Astrocyte (in vitro differentiated cells and primary cell): ENCODE data around the gene HDAC1. TPM values are rescaled to one million over a fixed set of nuclear protein-coding genes. Genes with fewer than 3 reads are reported as not detected.

Source experiments
- DNase-seq: peaks from one replicate; pipeline ENCODE4 v3.0.0-alpha.2; 2010; ENCODE audit warnings: low read depth
- FAIRE-seq: peaks from 2 replicates; lab custom pipeline; 2011; peaks lifted over from hg19 to GRCh38; lab: Jason Lieb, UNC
- H2AFZ ChIP-seq: 2 replicates; pipeline ENCODE4 v1.6.0; 2012; ENCODE audit warnings: low read depth, low read length, inconsistent platforms
- H3K27ac ChIP-seq: 2 replicates; pipeline ENCODE4 v1.5.1; 2011; ENCODE audit warnings: low read depth, low read length, inconsistent platforms
- H3K27me3 ChIP-seq: 2 replicates; pipeline ENCODE4 v1.6.0; 2011; ENCODE audit warnings: low read length, inconsistent platforms; ENCODE audit not compliant: insufficient read depth
- H3K36me3 ChIP-seq: 2 replicates; pipeline ENCODE4 v1.5.1; 2011; ENCODE audit warnings: low read length, inconsistent platforms; ENCODE audit not compliant: insufficient read depth
- H3K4me1 ChIP-seq: 2 replicates; pipeline ENCODE4 v1.5.1; 2011; ENCODE audit warnings: low read length, inconsistent platforms; ENCODE audit not compliant: insufficient read depth
- H3K4me2 ChIP-seq: 2 replicates; pipeline ENCODE4 v1.6.0; 2012; ENCODE audit warnings: low read length, inconsistent platforms
- H3K4me3 ChIP-seq: 2 replicates; pipeline ENCODE4 v1.5.1; 2011; ENCODE audit warnings: low read depth, mild to moderate bottlenecking, low read length, inconsistent platforms; ENCODE audit not compliant: insufficient read depth
- H3K79me2 ChIP-seq: 2 replicates; pipeline ENCODE4 v1.6.0; 2012; ENCODE audit warnings: mild to moderate bottlenecking, low read length, inconsistent platforms; ENCODE audit not compliant: insufficient read depth
- H3K9ac ChIP-seq: 2 replicates; pipeline ENCODE4 v1.6.0; 2012; ENCODE audit warnings: mild to moderate bottlenecking, low read length, inconsistent platforms
- H3K9me3 ChIP-seq: 2 replicates; pipeline ENCODE4 v1.5.1; 2012; ENCODE audit warnings: low read depth, mild to moderate bottlenecking, low read length, inconsistent platforms; ENCODE audit not compliant: insufficient read depth
- H4K20me1 ChIP-seq: 2 replicates; pipeline ENCODE4 v1.6.0; 2012; ENCODE audit warnings: low read length, inconsistent platforms; ENCODE audit not compliant: insufficient read depth
- H3K27ac Mint-ChIP-seq: one replicate; pipeline ENCODE4 v1.8.0; 2021; ENCODE audit warnings: mild to moderate bottlenecking, mixed read lengths; ENCODE audit not compliant: unreplicated experiment
- H3K27me3 Mint-ChIP-seq: one replicate; pipeline ENCODE4 v1.8.0; 2021; ENCODE audit warnings: low read depth, mixed read lengths; ENCODE audit not compliant: unreplicated experiment
- H3K36me3 Mint-ChIP-seq: one replicate; pipeline ENCODE4 v1.8.0; 2021; ENCODE audit warnings: low read depth, mixed read lengths; ENCODE audit not compliant: unreplicated experiment
- H3K4me1 Mint-ChIP-seq: one replicate; pipeline ENCODE4 v1.8.0; 2021; ENCODE audit warnings: low read depth, mixed read lengths; ENCODE audit not compliant: unreplicated experiment
- H3K4me3 Mint-ChIP-seq: one replicate; pipeline ENCODE4 v1.8.0; 2021; ENCODE audit warnings: mild to moderate bottlenecking, moderate library complexity, mixed read lengths; ENCODE audit not compliant: unreplicated experiment
- H3K9me3 Mint-ChIP-seq: one replicate; pipeline ENCODE4 v1.8.0; 2021; ENCODE audit warnings: mild to moderate bottlenecking, mixed read lengths; ENCODE audit not compliant: unreplicated experiment
- CTCF ChIP-seq: IDR thresholded peaks from 2 replicates; pipeline ENCODE4 v1.5.1; 2011; ENCODE audit warnings: low read depth, mild to moderate bottlenecking, inconsistent platforms, low read length, moderate library complexity; ENCODE audit not compliant: insufficient read depth
- EZH2 ChIP-seq: IDR thresholded peaks from 2 replicates; pipeline ENCODE4 v1.6.1; 2012; ENCODE audit warnings: mild to moderate bottlenecking, low read length, inconsistent platforms; ENCODE audit not compliant: insufficient read depth
- total RNA-seq: library from RNA; stranded (reverse); gene quantifications from 2 replicates; pipeline ENCODE4 v1.2.1, GENCODE V29; 2021

The HDAC1 gene
- total RNA-seq, 1 donor from 2014 or later, result 99.6 TPM

- H3K27ac ChIP-seq, result no peak overlapping the region
These were observed 41.9 kb upstream of the HDAC1 start for GRCh38 chr1:32249831-32250525.

GRCh38 chr1:32250893-32251716, 40.8 kb upstream of the HDAC1 start, which contains the start of gene LCK:
Gene LCK (plus strand): TSS chr1:32251265. CDS start chr1:32274330, 23,065 bp downstream.
- FAIRE-seq (no peak), DNase-seq (no peak)
- Histone ChIP-seq H2AFZ (peak within 1 kb of the TSS; percentile 43), H3K27me3 (no peaks in the 10 kb centered on the region), H3K4me1 (peaks cover 23% of the 10 kb centered on the region), H3K79me2 (no peaks in the 10 kb centered on the region), H3K9ac (no peak within 1 kb of the TSS), H3K4me2 (peak within 1 kb of the TSS; percentile 53), H3K27ac (no peak within 1 kb of the TSS), H3K4me3 (no peak within 1 kb of the TSS), H3K9me3 (no peaks in the 10 kb centered on the region), H3K36me3 (no peaks in the 10 kb centered on the region), H4K20me1 (no peaks in the 10 kb centered on the region)
- peaks cover 12% of the 10 kb centered on the region for H3K27me3 Mint-ChIP-seq
- H3K36me3 Mint-ChIP-seq, result no peaks in the 10 kb centered on the region
- peaks cover 2% of the 10 kb centered on the region for H3K9me3 Mint-ChIP-seq
- no peak within 1 kb of the TSS for H3K4me3 Mint-ChIP-seq
- H3K27ac Mint-ChIP-seq, result peak within 1 kb of the TSS; percentile 66
- TF ChIP-seq EZH2 (no peak), CTCF (no peak)
- H3K4me1 Mint-ChIP-seq, result peaks cover 10% of the 10 kb centered on the region

More at GRCh38 chr1:32249831-32250525, 41.9 kb upstream of the HDAC1 start:
- peak overlapping the region; percentile 43 for H2AFZ ChIP-seq
- peaks cover 12% of the 10 kb centered on the region for H3K27me3 Mint-ChIP-seq
- no peaks in the 10 kb centered on the region for H4K20me1 ChIP-seq
- peaks cover 2% of the 10 kb centered on the region for H3K9me3 Mint-ChIP-seq
- FAIRE-seq (no peak), DNase-seq (no peak)
- no peaks in the 10 kb centered on the region for H3K36me3 ChIP-seq
- peaks cover 23% of the 10 kb centered on the region for H3K4me1 ChIP-seq
- H3K9ac ChIP-seq, result no peak overlapping the region
- no peaks in the 10 kb centered on the region for H3K36me3 Mint-ChIP-seq
- H3K4me3 ChIP-seq, result no peak overlapping the region
- no peaks in the 10 kb centered on the region for H3K79me2 ChIP-seq
- TF ChIP-seq EZH2, result no peak
- TF ChIP-seq CTCF, result no peak
- no peak overlapping the region for H3K4me3 Mint-ChIP-seq
- no peaks in the 10 kb centered on the region for H3K27me3 ChIP-seq
- no peaks in the 10 kb centered on the region for H3K9me3 ChIP-seq
- peak overlapping the region; percentile 53 for H3K4me2 ChIP-seq
- peaks cover 10% of the 10 kb centered on the region for H3K4me1 Mint-ChIP-seq
- peak overlapping the region; percentile 66 for H3K27ac Mint-ChIP-seq
